Stimulated activated CD8-positive, alpha-beta memory T cell treated with anti-CD3 and anti-CD28 coated beads, Interleukin-7, amount 100 ng/mL, for 24 hours (primary cell): ENCODE data around the gene LIPE.
"Not testable (repeated sequence)": the region's sequence is repeated elsewhere in the genome, so short reads cannot be mapped to it uniquely, and the experiment has no call there.

ENCODE experiments used
- DNase-seq: peaks from one replicate; pipeline ENCODE4 v3.0.0-alpha.2; 2020; ENCODE audit warnings: low read depth

Gene LIPE

DNA sequence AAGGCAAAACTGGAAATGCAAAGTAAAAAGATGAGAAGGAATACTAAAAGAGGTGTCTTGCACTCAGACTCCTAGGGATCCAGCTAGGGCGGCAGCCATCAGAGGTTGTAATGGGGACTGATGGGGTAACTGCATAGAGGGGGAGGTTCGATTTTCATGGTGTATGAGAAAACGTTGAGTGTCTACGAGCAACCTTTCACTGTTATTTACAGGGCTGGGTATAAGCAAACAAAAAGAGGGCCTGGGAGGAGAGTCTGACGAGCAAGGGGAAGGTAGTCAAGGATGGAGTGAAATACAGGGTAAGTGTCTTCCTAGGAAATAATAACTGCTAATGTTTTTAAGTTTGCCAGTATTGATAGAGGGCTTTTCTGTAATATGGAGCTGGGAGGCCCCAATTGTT is 21.1 kb upstream of the LIPE start:
- not testable (repeated sequence) for DNase-seq

DNA sequence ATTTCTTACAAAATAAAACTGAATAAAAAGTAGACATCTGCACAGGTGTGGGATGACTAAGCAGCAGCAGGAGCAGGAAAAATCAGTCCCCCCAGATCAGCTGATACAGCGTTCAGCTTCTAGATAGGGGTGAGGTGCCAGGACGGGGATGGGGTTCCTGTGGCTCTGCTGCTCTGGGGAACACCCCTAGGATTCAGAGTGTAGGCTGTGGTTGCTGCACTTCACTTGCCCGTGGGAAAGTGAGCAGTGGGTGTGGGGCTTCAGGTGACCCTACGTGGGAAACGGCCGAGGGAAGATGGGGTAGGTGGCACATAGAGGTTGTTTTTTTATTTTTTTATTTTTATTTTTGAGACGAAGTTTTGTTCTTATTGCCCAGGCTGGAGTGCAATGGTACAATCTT is 18.8 kb upstream of the LIPE start:
- no peak for DNase-seq

DNA sequence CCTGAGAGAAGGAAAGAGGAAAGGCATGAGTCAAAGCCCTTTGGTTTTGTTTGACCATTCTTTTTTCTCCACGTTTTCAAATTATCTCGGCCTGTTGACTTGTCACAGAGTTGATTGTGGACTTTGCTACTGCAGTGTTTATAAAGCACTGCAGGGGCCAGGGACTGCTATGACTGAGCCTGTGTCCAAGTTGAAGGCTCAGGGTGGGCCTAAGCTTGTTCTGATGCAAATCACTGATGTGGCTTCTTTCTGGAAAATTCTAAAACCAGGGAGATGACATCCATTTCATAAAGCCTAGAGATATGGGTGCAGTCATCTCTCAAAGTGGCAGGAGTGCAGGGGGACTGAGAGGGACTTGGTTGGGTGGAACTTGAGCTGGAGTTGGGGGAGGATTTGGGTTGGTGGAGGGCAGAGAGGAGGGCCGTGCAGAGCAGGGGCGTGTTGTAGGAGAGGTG is 16.8 kb upstream of the LIPE start:
- DNase-seq, result no peak

DNA sequence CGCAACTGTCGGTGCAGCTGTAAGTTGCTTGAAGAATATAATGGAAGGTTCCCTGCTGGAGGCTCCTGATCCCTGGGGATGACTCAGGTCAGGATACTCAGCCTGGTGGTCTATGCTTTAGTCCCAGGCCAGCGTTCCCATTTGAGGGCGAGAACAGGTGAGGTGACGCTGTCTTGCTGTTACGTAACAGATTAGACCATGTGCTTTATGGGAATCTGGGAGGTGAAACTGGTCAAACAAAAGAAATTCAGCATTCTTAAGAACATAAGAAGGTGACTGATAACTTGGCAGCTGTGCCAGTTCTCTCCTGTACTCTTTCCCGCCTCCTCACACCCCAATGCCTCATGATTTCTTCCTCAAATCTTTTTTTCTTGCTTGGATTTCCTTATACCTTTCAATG is 15.6 kb upstream of the LIPE start, which contains the start of gene CXCL17:
TSS of gene CXCL17 (minus strand) at position 114 of the 400 bp plus-strand sequence. CDS start 114 bp downstream, outside the sequence.
- DNase-seq, result no peak

DNA sequence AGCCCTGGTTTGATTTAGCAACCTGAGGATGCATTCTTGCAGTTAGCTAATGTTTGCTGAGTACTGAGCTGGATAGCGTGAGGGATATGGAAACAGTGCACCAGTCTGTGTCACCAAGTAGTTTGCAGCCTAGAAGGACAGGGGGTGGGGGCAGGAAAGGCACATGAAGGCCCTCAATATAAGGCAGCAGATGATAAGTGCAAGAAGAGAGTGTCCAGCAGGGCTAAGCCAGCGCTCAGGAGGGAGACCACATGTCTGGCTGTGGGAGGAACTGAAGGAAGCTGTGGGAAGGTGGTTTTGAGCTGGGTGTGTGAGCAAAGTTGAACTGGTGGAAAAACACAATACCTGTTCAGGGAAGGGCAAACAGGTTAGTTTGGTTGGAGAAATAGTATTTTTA is 13.9 kb upstream of the LIPE start:
- no peak for DNase-seq

DNA sequence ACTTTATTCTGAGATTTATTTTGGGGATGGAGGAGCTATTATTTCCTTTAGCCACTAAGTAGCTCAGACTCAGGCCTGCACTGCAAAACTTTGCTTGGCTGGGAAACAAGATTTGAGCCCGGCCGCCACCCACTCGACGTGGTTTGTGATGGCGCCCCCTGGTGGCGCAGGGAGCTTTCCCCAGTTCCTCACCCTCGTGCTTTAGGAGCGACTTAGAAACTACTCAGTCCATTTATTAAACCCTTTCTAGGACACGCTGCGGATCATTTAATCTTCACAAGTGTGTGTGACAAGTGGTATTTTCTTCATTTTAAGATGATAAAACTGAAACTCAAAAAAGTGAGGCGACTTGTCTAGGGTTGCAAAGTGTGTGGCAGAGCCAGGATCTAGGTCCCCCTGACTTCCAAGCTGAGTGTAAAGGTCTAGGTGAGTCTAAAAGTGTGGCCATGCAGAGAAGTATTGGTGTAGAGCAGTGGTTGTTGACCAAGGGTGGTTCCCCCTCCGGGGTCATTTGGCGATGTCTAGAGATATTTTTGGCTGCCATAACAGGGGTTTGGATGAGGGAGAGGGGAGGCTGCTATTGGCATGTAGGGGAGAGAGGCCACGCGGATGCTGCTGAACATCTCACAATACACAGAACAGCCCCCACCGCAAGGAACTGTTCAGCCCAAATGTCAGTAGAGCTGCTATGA is 13.3 kb upstream of the LIPE start:
- DNase-seq, result peak; percentile 59

DNA sequence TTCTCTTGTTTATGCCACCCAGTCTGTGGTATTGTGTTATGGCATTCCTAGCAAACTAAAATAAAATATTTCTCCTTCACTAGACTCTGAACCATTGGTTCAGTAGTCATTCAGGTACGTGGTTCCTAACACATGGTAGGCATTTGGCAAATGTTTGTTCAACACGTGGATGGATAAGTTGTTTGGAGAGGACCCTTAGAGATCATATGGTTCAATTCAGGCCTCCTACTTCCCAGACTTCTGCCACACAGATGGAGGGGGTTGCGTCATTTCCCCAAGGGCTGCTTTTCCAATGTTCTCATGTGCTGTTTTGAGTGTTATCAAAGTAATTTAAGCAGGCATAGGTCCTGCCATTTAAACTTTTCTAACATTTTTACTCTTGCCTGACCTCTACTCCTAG is 8.8 kb upstream of the LIPE start:
- no peak for DNase-seq

DNA sequence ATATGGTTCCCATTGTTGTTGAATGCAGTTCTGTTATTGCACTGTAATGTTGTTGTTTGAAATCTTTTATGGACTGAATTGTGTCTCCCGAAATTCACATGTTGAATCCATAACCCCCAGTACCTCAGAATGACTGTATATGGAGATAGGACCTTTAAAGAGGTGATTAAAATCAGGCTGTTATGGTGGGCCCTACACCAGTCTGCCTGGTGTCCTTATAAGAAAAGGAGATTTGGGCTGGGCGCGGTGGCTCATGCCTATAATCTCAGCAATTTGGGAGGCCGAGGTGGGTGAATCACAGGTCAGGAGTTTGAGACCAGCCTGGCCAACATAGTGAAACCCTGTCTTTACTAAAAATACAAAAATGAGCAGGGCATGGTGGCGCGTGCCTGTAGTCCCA is 8.1 kb upstream of the LIPE start:
- DNase-seq, result no peak

DNA sequence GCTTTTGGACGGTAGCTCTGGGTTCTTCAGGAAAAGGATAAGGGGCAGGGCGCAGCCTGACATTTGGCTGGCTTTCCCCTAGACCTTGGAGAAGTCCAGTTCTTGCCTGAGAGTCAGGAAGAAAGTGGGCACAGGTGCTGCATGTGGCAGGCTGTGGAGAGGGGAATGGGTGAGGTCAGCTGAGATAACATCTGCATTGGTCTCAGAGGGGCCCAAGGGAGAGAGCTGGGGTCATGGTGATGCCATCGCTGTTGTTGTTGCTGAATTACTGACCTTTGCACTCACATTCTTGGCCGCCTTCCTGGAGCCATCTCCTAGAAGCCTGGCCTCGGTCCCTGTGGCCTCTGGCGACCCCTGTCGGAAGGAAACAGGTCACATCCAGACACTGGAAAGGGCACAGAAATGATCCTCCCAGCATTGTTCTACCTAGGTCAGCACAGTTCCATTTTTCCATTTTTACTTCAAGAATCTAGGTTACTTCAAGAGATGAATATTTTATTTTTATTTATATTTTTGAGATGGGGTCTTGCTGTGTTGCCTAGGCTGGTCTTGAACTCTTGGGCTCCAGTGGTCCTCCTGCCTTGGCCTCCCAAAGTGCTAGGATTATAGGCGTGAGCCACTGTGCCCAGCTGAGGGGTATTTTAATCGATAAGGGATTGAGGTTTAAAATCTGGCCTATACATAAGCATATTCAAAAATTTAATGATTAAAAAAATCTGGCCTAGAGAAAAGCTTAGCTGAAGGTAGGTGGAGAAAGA is 6.5 kb upstream of the LIPE start:
- DNase-seq, result no peak

DNA sequence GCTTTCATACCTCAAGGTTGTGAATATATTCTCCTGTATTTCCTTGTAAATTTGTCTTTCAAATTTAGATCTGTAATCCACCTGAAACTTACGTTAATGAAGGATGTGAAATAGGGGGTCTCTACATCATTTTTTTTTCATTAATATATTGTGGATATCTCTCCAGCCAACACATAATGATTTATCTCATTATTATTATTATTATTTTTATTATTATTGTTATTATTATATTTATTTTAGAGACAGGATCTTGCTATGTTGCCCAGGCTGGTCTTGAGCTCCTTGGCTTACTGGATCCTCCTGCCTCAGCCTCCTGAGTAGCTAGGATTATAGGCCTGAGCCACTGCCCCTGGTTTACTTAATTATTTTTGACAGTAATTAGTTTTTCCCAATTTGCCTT is 4.3 kb upstream of the LIPE start:
- no peak for DNase-seq

DNA sequence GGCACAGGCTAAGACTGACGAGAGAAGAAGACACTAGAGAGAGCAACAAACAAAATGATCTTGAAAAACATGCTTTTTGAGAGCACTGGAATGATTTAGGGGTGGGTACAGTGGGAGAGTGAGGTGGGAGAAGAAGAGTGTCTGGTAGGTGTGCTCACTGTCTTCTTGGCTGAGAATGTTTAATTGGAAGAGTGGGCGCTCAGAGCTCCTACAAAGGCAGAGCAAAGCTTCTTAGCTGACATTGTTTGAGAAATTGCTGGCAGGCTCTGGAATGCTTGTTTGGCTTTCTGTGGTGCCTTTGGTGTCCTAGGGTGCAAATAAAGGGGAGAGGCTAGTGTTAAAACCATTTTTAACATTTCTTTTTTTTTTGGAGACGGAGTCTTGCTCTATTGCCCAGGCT is 1.5 kb upstream of the LIPE start:
- DNase-seq, result no peak

DNA sequence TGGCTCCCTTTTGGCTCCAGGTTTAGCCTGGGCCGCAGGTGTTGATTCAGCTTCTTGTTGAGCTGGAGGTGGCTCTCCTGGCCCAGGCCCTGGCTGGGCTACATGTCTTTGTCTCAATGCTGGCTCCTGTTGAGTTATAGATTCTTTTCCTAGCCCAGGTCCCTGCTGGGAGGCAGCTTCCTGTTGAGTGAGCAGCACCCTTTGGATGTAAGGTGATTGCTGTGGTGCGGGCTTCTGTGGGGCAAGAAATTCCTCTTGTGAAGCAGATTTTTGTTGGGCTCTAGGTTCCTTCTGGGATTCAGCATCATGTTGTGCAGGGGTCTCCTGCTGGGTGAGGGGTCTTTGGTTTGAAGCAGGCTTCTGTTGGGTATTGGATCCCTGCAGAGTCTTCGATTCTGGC is 545 bp downstream of the LIPE start:
- DNase-seq, result no peak

DNA sequence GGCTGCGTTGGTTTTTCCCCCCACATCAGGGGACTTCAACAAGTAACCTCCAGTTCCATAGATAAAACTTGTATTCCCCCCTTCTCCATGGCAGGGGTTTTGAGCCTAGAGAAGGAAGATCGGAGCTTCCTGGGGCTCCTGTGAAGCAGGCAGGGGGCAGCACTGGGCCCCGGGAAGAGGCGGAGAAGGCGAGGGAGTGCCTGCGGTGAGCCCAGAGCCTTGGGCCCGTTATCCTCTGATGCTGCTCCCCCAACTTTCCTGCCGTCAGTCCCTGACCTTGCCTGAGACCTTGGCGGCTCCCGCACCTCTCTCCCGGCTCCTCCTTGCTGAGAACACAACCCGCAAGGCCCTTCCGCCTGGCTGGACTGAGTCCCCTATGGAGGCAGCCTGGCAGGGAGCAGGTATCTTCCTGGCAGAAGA is 2.5 kb downstream of the LIPE start:
- DNase-seq, result no peak

DNA sequence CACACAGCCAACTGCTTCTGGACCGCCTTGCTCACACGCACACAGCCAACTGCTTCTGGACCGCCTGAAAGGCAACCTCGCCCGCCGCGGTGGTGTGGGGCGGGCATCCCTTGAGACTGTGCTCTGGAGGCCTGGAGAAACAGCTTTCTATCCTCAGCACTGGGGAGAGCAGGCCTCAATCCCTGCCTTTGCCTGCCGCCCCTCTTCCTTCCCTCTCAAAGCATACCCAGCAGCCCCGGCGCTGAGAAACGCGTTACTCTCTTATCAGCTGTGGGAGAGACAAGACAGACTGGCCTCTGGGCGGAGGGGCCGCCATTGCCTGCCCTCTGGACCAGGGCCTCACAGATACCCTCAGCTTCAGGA is 2.9 kb downstream of the LIPE start:
- no peak for DNase-seq

DNA sequence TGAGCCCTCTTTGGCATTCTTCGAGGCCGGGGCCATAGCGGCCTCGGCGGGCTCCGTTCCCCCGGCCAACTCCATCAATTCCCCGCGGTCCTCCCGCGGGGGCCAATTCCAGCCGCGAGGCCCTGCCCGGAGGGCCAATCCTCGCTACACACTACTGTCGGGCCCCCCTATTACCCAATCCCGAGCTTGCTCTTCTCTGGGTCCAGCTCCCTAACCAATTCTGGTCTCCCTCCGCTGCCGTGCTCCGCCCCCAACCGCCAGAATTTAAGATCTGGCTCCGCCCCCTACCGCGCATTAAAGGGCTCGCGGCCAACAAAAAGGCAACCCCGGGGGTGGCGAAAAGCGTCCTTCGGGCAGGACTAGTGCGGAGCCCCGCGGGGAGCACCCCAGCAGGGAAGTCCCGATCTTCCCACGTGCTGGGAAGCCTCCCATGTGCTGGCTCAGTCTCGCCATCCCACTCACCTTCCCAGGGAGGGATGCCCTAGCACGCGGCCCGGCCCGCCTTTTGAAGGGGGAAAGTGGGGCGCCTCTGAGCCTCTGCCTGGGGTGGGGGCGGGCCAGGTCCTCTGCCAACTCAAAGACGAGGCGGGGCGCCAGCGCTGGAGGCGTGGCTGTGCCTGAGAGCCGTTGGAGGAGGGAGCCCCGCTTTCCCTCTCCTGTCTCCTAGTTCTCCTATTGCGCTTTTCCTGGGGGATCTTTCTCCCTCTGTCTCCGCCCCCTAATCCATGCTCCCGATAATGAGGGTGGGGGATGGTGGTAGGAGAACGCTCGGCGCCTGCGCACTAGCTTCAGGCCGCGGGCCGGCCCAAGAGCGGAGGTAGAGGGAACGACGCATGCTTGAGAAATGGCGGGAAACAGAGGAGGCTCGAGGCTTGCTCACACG is 3.5 kb downstream of the LIPE start:
- peak; percentile 87 for DNase-seq

DNA sequence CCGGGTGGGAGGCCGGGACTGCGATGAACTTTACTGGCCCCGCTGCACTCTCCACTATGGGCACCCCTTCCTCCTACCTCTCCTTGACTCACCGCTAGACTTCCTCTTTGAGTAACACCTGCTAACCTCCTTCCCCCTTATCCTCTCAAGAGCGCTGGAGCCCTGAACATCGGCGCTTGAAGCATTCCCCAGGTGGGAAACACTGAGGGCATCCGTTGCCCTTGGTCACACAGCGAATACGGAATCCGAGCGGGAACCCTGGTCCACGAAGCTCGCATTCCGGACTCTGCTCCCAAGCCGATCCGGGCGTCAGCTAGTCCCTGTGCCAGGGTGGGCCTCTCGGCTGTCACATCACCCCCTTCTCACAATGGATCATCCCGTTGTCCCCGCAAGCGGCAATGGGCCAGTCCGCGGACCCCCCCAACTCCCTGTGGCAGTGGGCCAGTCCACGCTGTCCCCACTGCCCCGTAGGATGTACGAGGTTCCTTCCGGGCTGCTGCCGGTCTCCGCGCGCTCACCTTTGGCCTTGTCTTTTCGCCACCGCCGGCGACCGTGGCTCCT is 4.2 kb downstream of the LIPE start:
- peak; percentile 33 for DNase-seq

DNA sequence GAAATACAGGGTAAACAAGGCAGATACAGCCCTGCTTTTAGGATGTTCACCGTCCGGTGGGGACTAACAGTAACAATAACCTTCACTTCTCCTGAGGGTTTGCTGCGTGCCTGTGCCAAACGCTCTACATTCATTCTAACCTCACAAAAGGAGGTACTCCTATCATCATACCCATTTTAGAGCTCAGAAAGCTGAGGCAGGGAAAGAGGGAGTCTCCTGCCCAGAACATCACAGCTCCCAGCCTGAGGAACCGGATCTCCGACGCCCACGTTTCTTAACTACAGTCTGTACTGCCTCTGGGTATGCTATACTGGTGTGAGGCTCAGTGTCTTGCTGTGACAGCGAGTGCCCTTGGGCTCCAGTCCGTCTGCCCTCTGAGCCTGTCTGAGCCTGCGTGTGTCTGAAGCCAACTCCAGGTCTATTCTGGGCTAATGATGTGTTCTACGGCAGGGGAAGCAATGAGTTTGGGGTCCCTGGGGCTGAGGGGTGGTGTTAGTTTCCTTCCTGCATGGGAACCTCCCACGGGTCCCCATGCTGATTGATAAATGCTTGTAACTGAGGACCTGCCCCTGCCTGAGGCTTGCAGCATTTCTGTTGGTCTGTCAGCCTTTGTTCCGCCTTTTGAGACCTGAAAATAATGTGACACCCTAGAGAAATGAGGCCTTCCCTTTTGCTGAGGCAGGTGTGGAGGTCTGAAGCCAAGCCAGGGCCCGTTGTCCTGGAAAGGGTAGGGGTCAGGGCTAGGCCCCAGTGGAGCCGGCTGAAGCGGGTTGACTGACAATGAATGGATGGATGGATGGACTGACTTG is 4.9 kb downstream of the LIPE start:
- DNase-seq, result no peak

DNA sequence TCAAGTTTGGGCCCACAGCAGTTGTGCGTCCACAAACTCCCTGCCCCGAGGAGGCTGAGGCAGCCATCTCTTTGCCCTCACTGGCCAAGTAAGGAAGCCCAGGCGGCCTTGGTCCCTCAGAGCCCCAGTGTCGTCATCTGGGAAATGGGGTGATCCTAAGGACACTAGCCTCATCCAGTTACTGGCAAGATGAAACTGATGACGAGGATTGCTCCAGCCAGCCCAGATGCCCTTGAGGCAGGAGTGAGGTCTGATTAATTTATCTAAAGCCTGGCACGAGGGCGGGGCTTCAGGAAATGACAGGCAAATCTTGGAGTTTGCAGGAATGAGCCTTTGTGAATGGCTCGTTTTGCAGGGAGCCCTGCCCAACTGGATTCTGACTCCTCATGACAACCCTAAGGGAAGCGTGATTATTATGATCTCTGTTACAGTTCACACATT is 5.6 kb downstream of the LIPE start:
- no peak for DNase-seq

DNA sequence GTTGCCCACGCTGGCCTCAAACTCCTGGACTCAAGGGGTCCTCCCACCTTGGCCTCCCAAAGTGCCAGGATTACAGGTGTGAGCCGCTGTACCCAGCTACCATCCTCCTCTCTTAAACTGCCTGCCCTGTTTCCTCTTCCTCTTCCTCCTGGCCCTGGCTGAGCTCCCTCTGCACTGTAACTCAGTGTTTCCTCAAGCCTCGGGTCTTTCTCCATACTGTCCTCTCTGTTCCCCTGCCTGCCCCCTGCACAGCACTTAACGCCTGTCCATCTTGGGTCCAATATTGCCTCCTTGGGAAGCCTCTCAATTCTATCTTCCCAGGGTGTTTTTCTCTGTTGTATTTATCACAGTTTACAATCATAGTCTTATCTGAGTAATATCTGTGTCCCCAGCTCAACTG is 6.1 kb downstream of the LIPE start:
- DNase-seq, result no peak

DNA sequence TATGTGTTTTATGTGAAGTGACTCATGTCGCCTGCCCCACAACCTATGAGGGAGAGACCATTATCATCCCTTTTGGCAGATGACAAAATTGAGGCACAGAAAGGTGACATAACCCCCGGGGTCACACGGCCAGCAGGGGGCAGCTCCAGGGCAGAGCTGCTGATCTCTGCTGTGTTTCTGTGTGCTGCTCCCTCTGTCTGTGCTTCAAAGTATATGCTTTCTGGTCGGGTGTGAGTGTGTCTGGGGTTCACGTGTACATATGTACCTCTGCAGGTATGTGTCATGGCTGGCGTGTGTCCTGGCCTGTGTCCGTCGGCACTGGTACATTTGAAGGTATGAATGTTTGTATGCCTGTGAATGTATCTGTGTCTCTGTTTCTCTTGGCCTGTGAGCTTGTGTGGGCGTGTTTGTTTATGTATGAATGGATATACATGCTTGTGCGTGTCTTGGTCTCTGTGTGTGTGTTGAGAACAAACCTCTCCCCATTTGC is 7.1 kb downstream of the LIPE start:
- DNase-seq, result peak; percentile 54

DNA sequence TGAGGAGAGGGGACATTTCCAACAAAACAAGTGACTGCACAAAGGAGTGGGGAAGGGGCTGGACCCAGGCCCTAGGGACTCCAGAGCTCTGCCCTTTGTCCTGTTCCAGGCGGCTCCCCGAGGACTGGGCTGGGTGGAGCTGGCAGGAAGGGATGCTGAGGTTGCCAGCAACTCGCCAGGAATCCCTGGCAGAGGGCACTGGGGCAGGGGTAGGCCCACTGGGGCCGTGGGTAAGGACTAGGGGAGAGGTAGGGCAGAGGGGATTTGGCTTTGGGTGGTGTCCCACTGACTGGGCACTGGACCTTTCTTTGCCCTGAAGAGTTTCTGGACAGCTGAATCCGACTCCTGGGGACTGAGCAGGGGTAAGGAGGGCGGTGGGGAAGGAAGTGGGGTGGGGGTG is 7.9 kb downstream of the LIPE start:
- no peak for DNase-seq
